Trophoblast cell (in vitro differentiated cells and primary cell): ENCODE data around the gene TTC13.
A peak's percentile ranks its signal among the peaks of the same experiment; 100 is the strongest.

Source experiments
- DNase-seq, 2 donors: peaks; one replicate each; pipeline ENCODE4 v3.0.0-alpha.2; 2016
- H2AFZ ChIP-seq: 2 replicates; pipeline ENCODE4 v1.6.1; 2013; ENCODE audit warnings: low read length, moderate library complexity, mild to moderate bottlenecking; ENCODE audit not compliant: insufficient read depth, poor library complexity
- H2AK5ac ChIP-seq: 2 replicates; pipeline ENCODE4 v1.6.1; 2013; ENCODE audit warnings: mild to moderate bottlenecking, low read length
- H2BK120ac ChIP-seq: 2 replicates; pipeline ENCODE4 v1.6.1; 2013; ENCODE audit warnings: low read length, mild to moderate bottlenecking, moderate library complexity; ENCODE audit not compliant: insufficient read depth, poor library complexity
- H2BK12ac ChIP-seq: 2 replicates; pipeline ENCODE4 v1.6.1; 2013; ENCODE audit warnings: mild to moderate bottlenecking, low read length, moderate library complexity
- H2BK5ac ChIP-seq: 2 replicates; pipeline ENCODE4 v1.6.1; 2013; ENCODE audit warnings: low read length, low read depth, moderate library complexity, mild to moderate bottlenecking; ENCODE audit not compliant: poor library complexity
- H3K14ac ChIP-seq: 2 replicates; pipeline ENCODE4 v1.6.1; 2013; ENCODE audit warnings: mild to moderate bottlenecking, low read length
- H3K18ac ChIP-seq: 2 replicates; pipeline ENCODE4 v1.6.1; 2013; ENCODE audit warnings: mild to moderate bottlenecking, low read length
- H3K23ac ChIP-seq: 2 replicates; pipeline ENCODE4 v1.6.1; 2013; ENCODE audit warnings: low read length
- H3K27ac ChIP-seq: 2 replicates; pipeline ENCODE4 v1.5.1; 2013; ENCODE audit warnings: low read depth, mild to moderate bottlenecking, inconsistent platforms, low read length, moderate library complexity
- H3K27me3 ChIP-seq: 2 replicates; pipeline ENCODE4 v1.6.1; 2013; ENCODE audit warnings: inconsistent platforms, mild to moderate bottlenecking, low read length, moderate library complexity; ENCODE audit not compliant: insufficient read depth
- H3K36me3 ChIP-seq, 2 experiments: 1 replicate in 1 of 2; 2 replicates in 1 of 2; pipeline ENCODE4 v1.6.1; 2013; ENCODE audit warnings: low read length in 2 of 2, mild to moderate bottlenecking in 2 of 2, moderate library complexity in 1 of 2; ENCODE audit not compliant: insufficient read depth in 2 of 2, control insufficient read depth in 1 of 2
- H3K4ac ChIP-seq: 2 replicates; pipeline ENCODE4 v1.6.1; 2013; ENCODE audit warnings: low read depth, mild to moderate bottlenecking, low read length, moderate library complexity
- H3K4me1 ChIP-seq, 2 experiments: 1 replicate in 1 of 2; 2 replicates in 1 of 2; pipeline ENCODE4 v1.6.1; 2013; ENCODE audit warnings: low read length in 2 of 2, mild to moderate bottlenecking in 2 of 2, moderate library complexity in 1 of 2; ENCODE audit not compliant: insufficient read depth in 2 of 2, control insufficient read depth in 1 of 2
- H3K4me2 ChIP-seq: 2 replicates; pipeline ENCODE4 v1.6.1; 2013; ENCODE audit warnings: inconsistent platforms, mild to moderate bottlenecking, low read length, moderate library complexity
- H3K4me3 ChIP-seq: 2 replicates; pipeline ENCODE4 v1.5.1; 2013; ENCODE audit warnings: mild to moderate bottlenecking, low read depth, low read length, inconsistent platforms
- H3K79me1 ChIP-seq: one replicate; pipeline ENCODE4 v1.6.1; 2013; ENCODE audit warnings: low read length
- H3K79me2 ChIP-seq: 2 replicates; pipeline ENCODE4 v1.6.1; 2013; ENCODE audit warnings: low read length, mild to moderate bottlenecking; ENCODE audit not compliant: control insufficient read depth, insufficient read depth, poor library complexity
- H3K9ac ChIP-seq: 2 replicates; pipeline ENCODE4 v1.6.1; 2013; ENCODE audit warnings: mild to moderate bottlenecking, low read length
- H3K9me3 ChIP-seq: 2 replicates; pipeline ENCODE4 v1.6.1; 2013; ENCODE audit warnings: low read depth, mild to moderate bottlenecking, control low read depth, inconsistent platforms, low read length; ENCODE audit not compliant: insufficient read depth
- H4K12ac ChIP-seq: 2 replicates; pipeline ENCODE4 v1.6.1; 2013; ENCODE audit warnings: low read depth, mild to moderate bottlenecking, low read length, moderate library complexity
- H4K8ac ChIP-seq: 2 replicates; pipeline ENCODE4 v1.6.1; 2013; ENCODE audit warnings: low read depth, mild to moderate bottlenecking, low read length, moderate library complexity
- H4K91ac ChIP-seq: one replicate; pipeline ENCODE4 v1.6.1; 2013; ENCODE audit warnings: low read depth, mild to moderate bottlenecking, low read length, moderate library complexity
- WGBS: extraction: QIAGEN DNeasy Blood & Tissue Kit; methylation state at CpG from one replicate; pipeline ENCODE4 v1.1.7; 2013; ENCODE audit warnings: missing lambda C conversion rate; ENCODE audit not compliant: insufficient read length, insufficient coverage; ENCODE audit errors: extremely low coverage; 5-methylcytosine and 5-hydroxymethylcytosine counted together

Gene TTC13

GRCh38 chr1:230894032-230894431 lies 84.6 kb downstream of the TTC13 start:
- Histone ChIP-seq H4K8ac (no peak overlapping the region), H3K18ac (no peak overlapping the region)

GRCh38 chr1:230892018-230892491 lies 86.6 kb downstream of the TTC13 start:
- Histone ChIP-seq H4K12ac (no peak overlapping the region), H2BK120ac (peak overlapping the region; percentile 25), H3K4me1 (peaks cover 0 to 8% of the 10 kb centered on the region in 2 experiments), H3K27ac (peak overlapping the region; percentile 42), H2AK5ac (no peak overlapping the region), H2BK12ac (no peak overlapping the region), H3K4me2 (no peak overlapping the region), H2AFZ (no peak overlapping the region), H3K79me1 (peaks cover 6% of the 10 kb centered on the region), H3K36me3 (no peaks in the 10 kb centered on the region), H2BK5ac (peak overlapping the region; percentile 36), H3K4me3 (no peak overlapping the region), H3K14ac (no peak overlapping the region), H4K8ac (no peak overlapping the region), H3K79me2 (no peaks in the 10 kb centered on the region), H3K23ac (no peak overlapping the region), H4K91ac (peak overlapping the region; percentile 13), H3K27me3 (no peaks in the 10 kb centered on the region), H3K9me3 (peaks cover 3% of the 10 kb centered on the region), H3K4ac (no peak overlapping the region), H3K18ac (no peak overlapping the region), H3K9ac (no peak overlapping the region)
- no peak for DNase-seq
- WGBS, result no CpG with 5 or more reads among the region's 6 CpGs

More at GRCh38 chr1:230894032-230894431, 84.6 kb downstream of the TTC13 start:
- WGBS, result no CpG with 5 or more reads among the region's 6 CpGs
- no peak overlapping the region for H4K91ac ChIP-seq
- H2BK5ac ChIP-seq, result no peak overlapping the region
- no peak overlapping the region for H2AFZ ChIP-seq
- no peak overlapping the region for H3K4me2 ChIP-seq
- H3K79me1 ChIP-seq, result peaks cover 6% of the 10 kb centered on the region
- no peak for DNase-seq
- peaks cover 0 to 8% of the 10 kb centered on the region in 2 experiments for H3K4me1 ChIP-seq
- no peak overlapping the region for H2BK12ac ChIP-seq
- H2BK120ac ChIP-seq, result no peak overlapping the region
- no peaks in the 10 kb centered on the region for H3K79me2 ChIP-seq
- H3K14ac ChIP-seq, result no peak overlapping the region
- no peak overlapping the region for H4K12ac ChIP-seq
- no peaks in the 10 kb centered on the region for H3K27me3 ChIP-seq
- H3K27ac ChIP-seq, result no peak overlapping the region
- no peaks in the 10 kb centered on the region for H3K36me3 ChIP-seq
- H2AK5ac ChIP-seq, result no peak overlapping the region
- no peak overlapping the region for H3K4me3 ChIP-seq
- no peak overlapping the region for H3K4ac ChIP-seq
- H3K9me3 ChIP-seq, result peaks cover 2% of the 10 kb centered on the region
- H3K23ac ChIP-seq, result no peak overlapping the region
- no peak overlapping the region for H3K9ac ChIP-seq

GRCh38 chr1:230891413-230891812 lies 87.2 kb downstream of the TTC13 start:
- H3K14ac ChIP-seq, result no peak overlapping the region
- no CpG with 5 or more reads among the region's 2 CpGs for WGBS
- no peak overlapping the region for H3K4me2 ChIP-seq
- H3K23ac ChIP-seq, result no peak overlapping the region
- H3K4me3 ChIP-seq, result no peak overlapping the region
- no peak overlapping the region for H2BK12ac ChIP-seq
- peaks cover 4% of the 10 kb centered on the region for H3K9me3 ChIP-seq
- H3K18ac ChIP-seq, result no peak overlapping the region
- H2BK120ac ChIP-seq, result no peak overlapping the region
- no peaks in the 10 kb centered on the region for H3K27me3 ChIP-seq
- no peak overlapping the region for H4K8ac ChIP-seq
- no peak overlapping the region for H3K4ac ChIP-seq
- no peak overlapping the region for H3K9ac ChIP-seq
- no peak overlapping the region for H2AK5ac ChIP-seq
- DNase-seq, result no peak
- no peak overlapping the region for H2BK5ac ChIP-seq
- no peak overlapping the region for H4K12ac ChIP-seq
- H3K36me3 ChIP-seq, result no peaks in the 10 kb centered on the region
- H4K91ac ChIP-seq, result no peak overlapping the region
- no peak overlapping the region for H2AFZ ChIP-seq
- H3K79me2 ChIP-seq, result no peaks in the 10 kb centered on the region
- peaks cover 6% of the 10 kb centered on the region for H3K79me1 ChIP-seq
- peak overlapping the region; percentile 42 for H3K27ac ChIP-seq
- peaks cover 0 to 8% of the 10 kb centered on the region in 2 experiments for H3K4me1 ChIP-seq

- no peak overlapping the region for H3K4me2 ChIP-seq
- H4K12ac ChIP-seq, result no peak overlapping the region
- H3K9me3 ChIP-seq, result peaks cover 10% of the 10 kb centered on the region
- no peak overlapping the region for H3K23ac ChIP-seq
- H3K4ac ChIP-seq, result no peak overlapping the region
- no peaks in the 10 kb centered on the region for H3K79me1 ChIP-seq
- H2BK12ac ChIP-seq, result no peak overlapping the region
- H3K9ac ChIP-seq, result no peak overlapping the region
- no peak for DNase-seq
- H4K91ac ChIP-seq, result no peak overlapping the region
- H2BK120ac ChIP-seq, result no peak overlapping the region
- H3K27me3 ChIP-seq, result no peaks in the 10 kb centered on the region
- no peak overlapping the region for H2AFZ ChIP-seq
- WGBS, result no CpG with 5 or more reads among the region's 2 CpGs
- no peaks in the 10 kb centered on the region for H3K4me1 ChIP-seq
- no peaks in the 10 kb centered on the region for H3K79me2 ChIP-seq
- H3K14ac ChIP-seq, result no peak overlapping the region
- no peak overlapping the region for H2AK5ac ChIP-seq
- H4K8ac ChIP-seq, result no peak overlapping the region
- H3K27ac ChIP-seq, result no peak overlapping the region
- H3K36me3 ChIP-seq, result no peaks in the 10 kb centered on the region
- no peak overlapping the region for H2BK5ac ChIP-seq
- H3K18ac ChIP-seq, result no peak overlapping the region
- no peak overlapping the region for H3K4me3 ChIP-seq
Measured at GRCh38 chr1:230884646-230885045, 94.0 kb downstream of the TTC13 start.
